Activated B cell treated with CpG ODN at 0.5 μM for 24 hours (primary cell): Measurements from ENCODE around the gene SWAP70. TPM values are rescaled to one million over a fixed set of nuclear protein-coding genes. Genes with fewer than 3 reads are reported as not detected.

Experiments used
- ATAC-seq: fragments of 200-7000 bp; cut with Tn5 transposase; one replicate; pipeline ENCODE4 v1.10.0; 2021; ENCODE audit warnings: low read depth, mild to moderate bottlenecking, moderate library complexity
- CTCF ChIA-PET: fragments of 350-600 bp; sonication (Branson Sonifier 250); formaldehyde crosslinking; loops from one replicate; lab custom pipeline; 2021; ENCODE audit warnings: antibody characterized with exemption; lab: Charles Lee
- POLR2A ChIA-PET: fragments of 350-600 bp; sonication (Branson Sonifier 250); formaldehyde crosslinking; loops from one replicate; lab custom pipeline; 2021; ENCODE audit warnings: antibody characterized with exemption; lab: Charles Lee
- DNase-seq: peaks from one replicate; pipeline ENCODE4 v3.0.0; 2022
- H3K27ac Mint-ChIP-seq: one replicate; pipeline ENCODE4 v1.8.0; 2020; ENCODE audit warnings: mixed read lengths
- H3K27me3 Mint-ChIP-seq: one replicate; pipeline ENCODE4 v1.8.0; 2021; ENCODE audit warnings: mixed read lengths
- H3K36me3 Mint-ChIP-seq: one replicate; pipeline ENCODE4 v1.8.0; 2021; ENCODE audit warnings: low read depth, mixed read lengths
- H3K4me1 Mint-ChIP-seq: one replicate; pipeline ENCODE4 v1.8.0; 2021; ENCODE audit warnings: mixed read lengths
- H3K4me3 Mint-ChIP-seq: one replicate; pipeline ENCODE4 v1.8.0; 2020; ENCODE audit warnings: mild to moderate bottlenecking, mixed read lengths
- H3K9me3 Mint-ChIP-seq: one replicate; pipeline ENCODE4 v1.8.0; 2020; ENCODE audit warnings: mixed read lengths
- CTCF ChIP-seq: fragments of 200-600 bp; IDR thresholded peaks from one replicate; pipeline ENCODE4 v1.8.0; 2022; ENCODE audit warnings: antibody characterized with exemption, mild to moderate bottlenecking
- intact Hi-C: fragments of 100-400 bp; cut with micrococcal nuclease; formaldehyde crosslinking; loops from one replicate; pipeline ENCODE4 v1.15.1; 2024
- total RNA-seq: library from RNA; stranded (reverse); gene quantifications from 2 replicates; pipeline ENCODE4 v1.2.3, GENCODE V29; 2022

Gene SWAP70
- total RNA-seq, 1 donor from 2014 or later: 288 TPM

- peak; percentile 66 for ATAC-seq
- Mint-ChIP-seq H3K9me3 (peaks cover 5% of the 10 kb centered on the region), H3K27ac (peak overlapping the region; percentile 97), H3K4me3 (peak overlapping the region; percentile 96), H3K36me3 (peaks cover 50% of the 10 kb centered on the region), H3K27me3 (no peaks in the 10 kb centered on the region), H3K4me1 (peaks cover 74% of the 10 kb centered on the region)
- POLR2A ChIA-PET: interaction anchor here (0.6 to 9.3 kb wide), 39 partner anchors 8 to 203 kb away, joined by 3 to 133 read pairs (median 5); partner anchors contain the start of genes WEE1 and ZNF143
- peak; percentile 46 for DNase-seq
- CTCF ChIA-PET: interaction anchor here (1.0 to 1.5 kb wide), 3 partner anchors 11 to 84 kb away, joined by 4 to 8 read pairs (median 6); no protein-coding TSS in a partner anchor
- intact Hi-C loops: loop anchor here (1.0 to 10.0 kb wide), 8 partner anchors 12 to 790 kb away; partner anchors contain the start of genes AMPD3 and ZNF143
- no peak for TF ChIP-seq CTCF
Observed at GRCh38 chr11:9664276-9665171, 647 bp downstream of the SWAP70 start.

- peak overlapping the region; percentile 97 for H3K27ac Mint-ChIP-seq
- DNase-seq (no peak), ATAC-seq (no peak)
- TF ChIP-seq CTCF: no peak
- intact Hi-C loops: loop anchor here (2.0 to 10.0 kb wide), 2 partner anchors 51 to 789 kb away; partner anchors contain the start of gene AMPD3
- H3K27me3 Mint-ChIP-seq: no peaks in the 10 kb centered on the region
- ChIA-PET CTCF (interaction anchor here (2.1 kb wide), 1 partner anchor 52 kb away, joined by 8 read pairs; no protein-coding TSS in a partner anchor), POLR2A (interaction anchor here (0.7 to 9.3 kb wide), 12 partner anchors 12 to 412 kb away, joined by 3 to 133 read pairs (median 23); partner anchors contain the start of gene WEE1)
- H3K4me3 Mint-ChIP-seq: peak overlapping the region; percentile 96
- H3K36me3 Mint-ChIP-seq: peaks cover 59% of the 10 kb centered on the region
- H3K9me3 Mint-ChIP-seq: peaks cover 5% of the 10 kb centered on the region
- peaks cover 76% of the 10 kb centered on the region for H3K4me1 Mint-ChIP-seq
Observed at GRCh38 chr11:9665749-9666148, 1.9 kb downstream of the SWAP70 start.

DNA sequence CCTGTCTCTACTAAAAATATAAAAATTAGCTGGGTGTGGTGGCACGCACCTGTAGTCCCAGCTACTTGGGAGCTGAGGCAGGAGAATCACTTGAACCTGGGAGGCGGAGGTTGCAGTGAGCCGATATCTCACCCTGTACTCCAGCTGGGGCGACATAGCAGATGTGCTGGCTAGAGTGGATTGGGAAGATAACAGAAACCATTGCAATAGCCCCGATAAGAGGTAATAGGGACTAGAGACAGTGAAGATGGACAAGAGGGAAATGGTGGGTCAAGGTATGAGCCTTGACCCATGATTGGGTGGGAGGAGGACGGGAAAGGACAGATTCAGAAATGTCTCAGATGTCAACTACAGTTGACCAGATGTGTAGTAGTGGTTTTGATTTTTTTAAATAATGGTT is 6.1 kb downstream of the SWAP70 start:
- Mint-ChIP-seq H3K4me1 (peaks cover 67% of the 10 kb centered on the region), H3K27me3 (no peaks in the 10 kb centered on the region), H3K27ac (peak overlapping the region; percentile 97), H3K4me3 (peak overlapping the region; percentile 96), H3K9me3 (peaks cover 5% of the 10 kb centered on the region), H3K36me3 (peaks cover 62% of the 10 kb centered on the region)
- no peak for TF ChIP-seq CTCF
- ChIA-PET POLR2A (interaction anchor here (0.6 to 2.6 kb wide), 14 partner anchors 8 to 77 kb away, joined by 3 to 23 read pairs (median 6); no protein-coding TSS in a partner anchor), CTCF (interaction anchor here (0.7 to 2.0 kb wide), 4 partner anchors 56 to 135 kb away, joined by 3 to 9 read pairs (median 4); no protein-coding TSS in a partner anchor)
- peak; percentile 16 for ATAC-seq
- intact Hi-C loops: loop anchor here (1.0 to 10.0 kb wide), 2 partner anchors 8 to 785 kb away; partner anchors contain the start of gene AMPD3
- DNase-seq: no peak

DNA sequence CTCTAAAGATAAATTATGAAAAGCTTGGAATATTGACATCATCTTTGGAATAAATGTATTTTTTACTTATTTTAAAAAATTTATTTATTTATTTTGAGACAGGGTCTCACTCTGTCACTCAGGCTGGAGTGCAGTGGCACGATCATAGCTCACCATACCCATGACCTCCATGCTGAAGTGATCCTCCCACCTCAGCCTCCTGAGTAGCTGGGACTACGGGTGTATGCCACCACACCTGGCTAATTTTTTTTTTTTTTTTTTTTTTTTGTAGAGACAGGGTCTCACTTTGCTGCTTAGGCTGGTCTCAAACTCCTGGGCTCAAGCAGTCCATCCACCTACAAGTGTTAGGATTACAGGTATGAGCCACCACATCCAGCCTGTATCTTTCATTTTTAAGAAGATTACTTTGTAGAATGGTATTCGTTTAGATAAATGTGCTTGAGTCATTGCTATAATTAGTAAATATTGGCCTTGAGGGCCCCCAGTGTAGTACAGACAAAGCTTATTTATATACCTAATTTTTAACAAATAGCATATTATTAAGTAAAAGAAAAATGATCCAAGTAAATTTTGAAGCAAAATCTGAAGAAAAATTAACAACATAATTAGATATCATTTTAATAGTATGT is 8.5 kb downstream of the SWAP70 start:
- Mint-ChIP-seq H3K27me3 (no peaks in the 10 kb centered on the region), H3K36me3 (peaks cover 45% of the 10 kb centered on the region), H3K4me1 (peaks cover 71% of the 10 kb centered on the region), H3K27ac (peak overlapping the region; percentile 94), H3K9me3 (no peaks in the 10 kb centered on the region), H3K4me3 (no peak overlapping the region)
- DNase-seq (no peak), ATAC-seq (no peak)
- POLR2A ChIA-PET: interaction anchor here (0.6 to 4.9 kb wide), 11 partner anchors 8 to 82 kb away, joined by 3 to 47 read pairs (median 7); partner anchors contain the start of gene SWAP70
- CTCF ChIA-PET: interaction anchor here (1.3 to 2.2 kb wide), 3 partner anchors 59 to 76 kb away, joined by 3 to 9 read pairs (median 7); no protein-coding TSS in a partner anchor
- intact Hi-C loops: no loop called here
- TF ChIP-seq CTCF: no peak
